T-helper 22 cell (primary cell): Measurements from ENCODE around the gene PRG3.
"Not testable (repeated sequence)": the region's sequence is repeated elsewhere in the genome, so short reads cannot be mapped to it uniquely, and the experiment has no call there.

Source experiments
- DNase-seq: peaks from one replicate; pipeline ENCODE4 v3.0.0-alpha.2; 2020; ENCODE audit warnings: low read depth

PRG3 gene

GRCh38 chr11:57387289-57388030, 6.5 kb upstream of the PRG3 start:
- DNase-seq = no peak

- DNase-seq = no peak
Observed at GRCh38 chr11:57386178-57386940, 5.4 kb upstream of the PRG3 start.

- no peak for DNase-seq
Observed at GRCh38 chr11:57379732-57380131, 1.2 kb downstream of the PRG3 start.

- no peak for DNase-seq
Observed at GRCh38 chr11:57378186-57378585, 2.8 kb downstream of the PRG3 start.

GRCh38 chr11:57377107-57377506, 3.8 kb downstream of the PRG3 start:
- no peak for DNase-seq

GRCh38 chr11:57376095-57377090, 4.6 kb downstream of the PRG3 start:
- DNase-seq = no peak

- DNase-seq = no peak
Observed at GRCh38 chr11:57375490-57375889, 5.5 kb downstream of the PRG3 start.

GRCh38 chr11:57374966-57375365, 6.0 kb downstream of the PRG3 start:
- no peak for DNase-seq

GRCh38 chr11:57373146-57373545, 7.8 kb downstream of the PRG3 start:
- DNase-seq = no peak

- no peak for DNase-seq
Observed at GRCh38 chr11:57370941-57371340, 10.0 kb downstream of the PRG3 start.

- DNase-seq = no peak
Observed at GRCh38 chr11:57370251-57370650, 10.7 kb downstream of the PRG3 start.

- DNase-seq = no peak
Observed at GRCh38 chr11:57368845-57369232, 12.1 kb downstream of the PRG3 start.

- no peak for DNase-seq
Observed at GRCh38 chr11:57368106-57368844, 12.7 kb downstream of the PRG3 start.

- no peak for DNase-seq
Observed at GRCh38 chr11:57364851-57365660, 15.9 kb downstream of the PRG3 start.

GRCh38 chr11:57363131-57364080, 17.5 kb downstream of the PRG3 start:
- no peak for DNase-seq

- no peak for DNase-seq
Observed at GRCh38 chr11:57361926-57362325, 19.0 kb downstream of the PRG3 start.

GRCh38 chr11:57361420-57361819, 19.5 kb downstream of the PRG3 start:
- not testable (repeated sequence) for DNase-seq

GRCh38 chr11:57360991-57361390, 20.0 kb downstream of the PRG3 start:
- no peak for DNase-seq

GRCh38 chr11:57359896-57360690, 20.9 kb downstream of the PRG3 start:
- no peak for DNase-seq
